SK-N-SH treated with all-trans-retinoic acid at 6 μM for 48 hours (cell line): ENCODE data around the gene ZFAND3.

Experiments
- ATAC-seq: fragments of 200-7000 bp; cut with Tn5 transposase; 3 replicates; pipeline ENCODE4 v1.9.1; 2020; ENCODE audit warnings: mild to moderate bottlenecking, moderate library complexity
- BACH2 ChIP-seq: fragments of 250-450 bp; sonication (Bioruptor Pico); IDR thresholded peaks from 2 replicates; pipeline ENCODE4 v1.9.0; 2021; ENCODE audit warnings: mild to moderate bottlenecking, borderline replicate concordance
- CSDC2 ChIP-seq: fragments of 250-450 bp; sonication (Bioruptor Pico); IDR thresholded peaks from 2 replicates; pipeline ENCODE4 v1.5.0; 2020; ENCODE audit warnings: mild to moderate bottlenecking, moderate library complexity
- ESRRG ChIP-seq: fragments of 250-450 bp; sonication (Bioruptor Pico); IDR thresholded peaks from 2 replicates; pipeline ENCODE4 v1.6.1; 2021; ENCODE audit warnings: mild to moderate bottlenecking
- GLIS3 ChIP-seq: fragments of 250-450 bp; sonication (Bioruptor Pico); IDR thresholded peaks from 2 replicates; pipeline ENCODE4 v1.5.0; 2020; ENCODE audit warnings: mild to moderate bottlenecking, moderate library complexity
- ISL1 ChIP-seq: fragments of 250-450 bp; sonication (Bioruptor Pico); IDR thresholded peaks from 2 replicates; pipeline ENCODE4 v2.1.2; 2022; ENCODE audit warnings: mild to moderate bottlenecking, moderate library complexity
- OSR1 ChIP-seq: fragments of 250-450 bp; sonication (Bioruptor Pico); IDR thresholded peaks from 2 replicates; pipeline ENCODE4 v1.8.0; 2022; ENCODE audit warnings: moderate library complexity, mild to moderate bottlenecking, inconsistent platforms
- PPARA ChIP-seq: fragments of 250-450 bp; sonication (Bioruptor Pico); IDR thresholded peaks from 2 replicates; pipeline ENCODE4 v1.5.0; 2020; ENCODE audit warnings: mild to moderate bottlenecking, borderline replicate concordance
- SNAI2 ChIP-seq: fragments of 250-450 bp; sonication (Bioruptor Pico); IDR thresholded peaks from 2 replicates; pipeline ENCODE4 v1.5.0; 2020; ENCODE audit warnings: mild to moderate bottlenecking, moderate library complexity
- TCF4 ChIP-seq: fragments of 250-450 bp; sonication (Bioruptor Pico); IDR thresholded peaks from 2 replicates; pipeline ENCODE4 v1.8.0; 2021; ENCODE audit warnings: mild to moderate bottlenecking, moderate library complexity, borderline replicate concordance
- TOX ChIP-seq: fragments of 250-450 bp; sonication (Bioruptor Pico); IDR thresholded peaks from 2 replicates; pipeline ENCODE4 v1.8.0; 2021; ENCODE audit warnings: mild to moderate bottlenecking, moderate library complexity, borderline replicate concordance
- ZC3H10 ChIP-seq: fragments of 250-450 bp; sonication (Bioruptor Pico); IDR thresholded peaks from 2 replicates; pipeline ENCODE4 v1.5.1; 2021; ENCODE audit warnings: mild to moderate bottlenecking, moderate library complexity
- ZFP3 ChIP-seq: fragments of 250-450 bp; sonication (Bioruptor Pico); IDR thresholded peaks from 2 replicates; pipeline ENCODE4 v1.5.0; 2020; ENCODE audit warnings: mild to moderate bottlenecking, moderate library complexity
- ZFP30 ChIP-seq: fragments of 450-650 bp; formaldehyde crosslinking; IDR thresholded peaks from 2 replicates; pipeline ENCODE4 v1.5.0; 2022; ENCODE audit warnings: mild to moderate bottlenecking, moderate library complexity
- ZNF565 ChIP-seq: fragments of 450-650 bp; formaldehyde crosslinking; conservative IDR thresholded peaks from 2 replicates; pipeline ENCODE4 v1.5.0; 2020; ENCODE audit warnings: low read depth, mild to moderate bottlenecking, moderate library complexity
- ZNF70 ChIP-seq: fragments of 450-650 bp; formaldehyde crosslinking; IDR thresholded peaks from 2 replicates; pipeline ENCODE4 v1.5.0; 2020; ENCODE audit warnings: mild to moderate bottlenecking, moderate library complexity
- ZNF8 ChIP-seq: fragments of 450-650 bp; formaldehyde crosslinking; IDR thresholded peaks from 2 replicates; pipeline ENCODE4 v1.5.0; 2020; ENCODE audit warnings: mild to moderate bottlenecking, moderate library complexity
- TF ChIP-seq, protein P1 (sequence below): fragments of 250-450 bp; sonication (Bioruptor Pico); IDR thresholded peaks from 2 replicates; pipeline ENCODE4 v1.5.1; 2021; ENCODE audit warnings: mild to moderate bottlenecking, moderate library complexity
- TF ChIP-seq, protein P2 (sequence below): fragments of 250-450 bp; sonication (Bioruptor Pico); IDR thresholded peaks from 2 replicates; pipeline ENCODE4 v1.5.0; 2020; ENCODE audit warnings: mild to moderate bottlenecking, moderate library complexity
- TF ChIP-seq, protein P3 (sequence below): fragments of 250-450 bp; sonication (Bioruptor Pico); IDR thresholded peaks from 2 replicates; pipeline ENCODE4 v1.8.0; 2020; ENCODE audit warnings: mild to moderate bottlenecking, moderate library complexity, borderline replicate concordance
- TF ChIP-seq, protein P4 (sequence below): fragments of 250-450 bp; sonication (Bioruptor Pico); IDR thresholded peaks from 2 replicates; pipeline ENCODE4 v1.5.1; 2020; ENCODE audit warnings: low read depth, mild to moderate bottlenecking, moderate library complexity

Gene ZFAND3

DNA sequence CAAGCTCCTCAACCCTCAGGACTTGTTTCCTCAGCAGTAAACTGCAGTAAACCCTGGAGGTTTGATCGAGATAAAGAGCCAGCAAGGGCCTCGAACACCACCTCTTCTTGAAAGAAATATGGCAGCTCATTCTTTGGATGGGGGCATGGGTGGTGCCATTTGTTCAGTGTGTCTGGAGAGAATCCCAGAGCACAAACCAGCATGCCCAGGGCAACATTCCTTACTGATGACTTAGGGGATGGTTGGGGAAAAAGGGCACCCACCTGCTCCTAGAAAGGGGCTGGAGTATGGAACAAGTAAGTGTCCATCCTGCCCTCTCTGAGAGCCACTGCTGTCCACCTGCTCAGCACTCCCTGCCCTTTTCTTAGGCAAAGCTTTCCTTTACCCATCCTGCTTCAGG, 31.3 kb upstream of the ZFAND3 start:
- TF ChIP-seq ZC3H10 (CRISPR knock-in tag) = no peak
- TF ChIP-seq, protein P1, sequence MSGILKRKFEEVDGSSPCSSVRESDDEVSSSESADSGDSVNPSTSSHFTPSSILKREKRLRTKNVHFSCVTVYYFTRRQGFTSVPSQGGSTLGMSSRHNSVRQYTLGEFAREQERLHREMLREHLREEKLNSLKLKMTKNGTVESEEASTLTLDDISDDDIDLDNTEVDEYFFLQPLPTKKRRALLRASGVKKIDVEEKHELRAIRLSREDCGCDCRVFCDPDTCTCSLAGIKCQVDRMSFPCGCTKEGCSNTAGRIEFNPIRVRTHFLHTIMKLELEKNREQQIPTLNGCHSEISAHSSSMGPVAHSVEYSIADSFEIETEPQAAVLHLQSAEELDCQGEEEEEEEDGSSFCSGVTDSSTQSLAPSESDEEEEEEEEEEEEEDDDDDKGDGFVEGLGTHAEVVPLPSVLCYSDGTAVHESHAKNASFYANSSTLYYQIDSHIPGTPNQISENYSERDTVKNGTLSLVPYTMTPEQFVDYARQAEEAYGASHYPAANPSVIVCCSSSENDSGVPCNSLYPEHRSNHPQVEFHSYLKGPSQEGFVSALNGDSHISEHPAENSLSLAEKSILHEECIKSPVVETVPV = no peak
- TF ChIP-seq ZFP30 (CRISPR knock-in tag) = no peak
- TF ChIP-seq, protein P2, sequence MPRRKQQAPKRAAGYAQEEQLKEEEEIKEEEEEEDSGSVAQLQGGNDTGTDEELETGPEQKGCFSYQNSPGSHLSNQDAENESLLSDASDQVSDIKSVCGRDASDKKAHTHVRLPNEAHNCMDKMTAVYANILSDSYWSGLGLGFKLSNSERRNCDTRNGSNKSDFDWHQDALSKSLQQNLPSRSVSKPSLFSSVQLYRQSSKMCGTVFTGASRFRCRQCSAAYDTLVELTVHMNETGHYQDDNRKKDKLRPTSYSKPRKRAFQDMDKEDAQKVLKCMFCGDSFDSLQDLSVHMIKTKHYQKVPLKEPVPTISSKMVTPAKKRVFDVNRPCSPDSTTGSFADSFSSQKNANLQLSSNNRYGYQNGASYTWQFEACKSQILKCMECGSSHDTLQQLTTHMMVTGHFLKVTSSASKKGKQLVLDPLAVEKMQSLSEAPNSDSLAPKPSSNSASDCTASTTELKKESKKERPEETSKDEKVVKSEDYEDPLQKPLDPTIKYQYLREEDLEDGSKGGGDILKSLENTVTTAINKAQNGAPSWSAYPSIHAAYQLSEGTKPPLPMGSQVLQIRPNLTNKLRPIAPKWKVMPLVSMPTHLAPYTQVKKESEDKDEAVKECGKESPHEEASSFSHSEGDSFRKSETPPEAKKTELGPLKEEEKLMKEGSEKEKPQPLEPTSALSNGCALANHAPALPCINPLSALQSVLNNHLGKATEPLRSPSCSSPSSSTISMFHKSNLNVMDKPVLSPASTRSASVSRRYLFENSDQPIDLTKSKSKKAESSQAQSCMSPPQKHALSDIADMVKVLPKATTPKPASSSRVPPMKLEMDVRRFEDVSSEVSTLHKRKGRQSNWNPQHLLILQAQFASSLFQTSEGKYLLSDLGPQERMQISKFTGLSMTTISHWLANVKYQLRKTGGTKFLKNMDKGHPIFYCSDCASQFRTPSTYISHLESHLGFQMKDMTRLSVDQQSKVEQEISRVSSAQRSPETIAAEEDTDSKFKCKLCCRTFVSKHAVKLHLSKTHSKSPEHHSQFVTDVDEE = no peak
- TF ChIP-seq SNAI2 (CRISPR knock-in tag) = no peak
- TF ChIP-seq CSDC2 (CRISPR knock-in tag) = no peak
- no peak for TF ChIP-seq ZNF565 (CRISPR knock-in tag)
- no peak for TF ChIP-seq PPARA (CRISPR knock-in tag)
- TF ChIP-seq, protein P3, sequence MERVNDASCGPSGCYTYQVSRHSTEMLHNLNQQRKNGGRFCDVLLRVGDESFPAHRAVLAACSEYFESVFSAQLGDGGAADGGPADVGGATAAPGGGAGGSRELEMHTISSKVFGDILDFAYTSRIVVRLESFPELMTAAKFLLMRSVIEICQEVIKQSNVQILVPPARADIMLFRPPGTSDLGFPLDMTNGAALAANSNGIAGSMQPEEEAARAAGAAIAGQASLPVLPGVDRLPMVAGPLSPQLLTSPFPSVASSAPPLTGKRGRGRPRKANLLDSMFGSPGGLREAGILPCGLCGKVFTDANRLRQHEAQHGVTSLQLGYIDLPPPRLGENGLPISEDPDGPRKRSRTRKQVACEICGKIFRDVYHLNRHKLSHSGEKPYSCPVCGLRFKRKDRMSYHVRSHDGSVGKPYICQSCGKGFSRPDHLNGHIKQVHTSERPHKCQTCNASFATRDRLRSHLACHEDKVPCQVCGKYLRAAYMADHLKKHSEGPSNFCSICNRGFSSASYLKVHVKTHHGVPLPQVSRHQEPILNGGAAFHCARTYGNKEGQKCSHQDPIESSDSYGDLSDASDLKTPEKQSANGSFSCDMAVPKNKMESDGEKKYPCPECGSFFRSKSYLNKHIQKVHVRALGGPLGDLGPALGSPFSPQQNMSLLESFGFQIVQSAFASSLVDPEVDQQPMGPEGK (CRISPR knock-in tag) = no peak
- TF ChIP-seq ZFP3 (CRISPR knock-in tag) = no peak
- TF ChIP-seq, protein P4, sequence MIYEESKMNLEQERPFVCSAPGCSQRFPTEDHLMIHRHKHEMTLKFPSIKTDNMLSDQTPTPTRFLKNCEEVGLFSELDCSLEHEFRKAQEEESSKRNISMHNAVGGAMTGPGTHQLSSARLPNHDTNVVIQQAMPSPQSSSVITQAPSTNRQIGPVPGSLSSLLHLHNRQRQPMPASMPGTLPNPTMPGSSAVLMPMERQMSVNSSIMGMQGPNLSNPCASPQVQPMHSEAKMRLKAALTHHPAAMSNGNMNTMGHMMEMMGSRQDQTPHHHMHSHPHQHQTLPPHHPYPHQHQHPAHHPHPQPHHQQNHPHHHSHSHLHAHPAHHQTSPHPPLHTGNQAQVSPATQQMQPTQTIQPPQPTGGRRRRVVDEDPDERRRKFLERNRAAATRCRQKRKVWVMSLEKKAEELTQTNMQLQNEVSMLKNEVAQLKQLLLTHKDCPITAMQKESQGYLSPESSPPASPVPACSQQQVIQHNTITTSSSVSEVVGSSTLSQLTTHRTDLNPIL (CRISPR knock-in tag) = no peak
- no peak for TF ChIP-seq ZNF8

DNA sequence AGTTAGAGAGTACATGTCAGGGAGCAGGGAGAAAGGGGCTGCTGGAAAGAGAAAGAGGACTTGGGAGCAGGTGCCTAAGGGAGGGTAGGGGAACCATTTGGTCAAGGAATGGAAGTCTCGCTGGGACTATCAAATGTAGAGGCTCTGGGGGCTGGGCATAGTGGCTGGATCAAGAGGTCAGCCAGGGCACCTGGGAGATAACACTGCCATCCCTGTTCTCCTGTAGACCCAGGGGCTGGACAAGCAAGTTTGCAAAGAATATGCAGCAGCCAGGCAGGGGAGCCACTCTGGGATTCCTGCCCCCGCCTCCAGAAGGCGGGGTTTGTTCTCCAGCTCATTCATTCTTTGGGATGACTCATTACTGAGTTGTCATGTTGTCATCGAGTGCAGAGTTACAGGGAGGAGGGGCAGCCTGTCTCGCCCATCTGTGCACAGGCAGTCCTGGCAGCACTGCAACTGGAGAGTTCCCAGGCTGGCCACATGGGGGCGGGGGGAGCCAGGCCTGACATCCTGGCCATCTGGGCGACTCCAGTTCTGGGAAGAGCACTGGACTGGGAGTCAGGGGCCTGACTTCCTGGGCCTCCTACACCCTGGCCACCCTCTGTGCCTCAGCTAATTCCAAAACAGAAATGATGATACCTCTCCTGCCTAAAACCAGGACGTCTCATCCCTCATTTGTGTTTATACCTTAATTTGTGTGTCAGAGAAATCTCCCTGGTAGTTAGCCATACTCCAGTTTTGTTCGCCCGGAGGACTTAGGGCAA, 28.2 kb upstream of the ZFAND3 start:
- peak; percentile 97 for ATAC-seq
- TF ChIP-seq, protein P4 (CRISPR knock-in tag) = no peak
- TF ChIP-seq, protein P3 (CRISPR knock-in tag) = peak; percentile 58; the same call in 1 of the 2 replicates
- TF ChIP-seq ESRRG (CRISPR knock-in tag) = no peak
- TF ChIP-seq ZNF70 (CRISPR knock-in tag) = no peak
- TF ChIP-seq ZNF8 = no peak
- no peak for TF ChIP-seq OSR1 (CRISPR knock-in tag)
- peak; percentile 54; the same call in 1 of the 2 replicates for TF ChIP-seq TCF4 (CRISPR knock-in tag)
- no peak for TF ChIP-seq ZNF565 (CRISPR knock-in tag)
- TF ChIP-seq, all 23 proteins: peak for 2

More for the DNA sequence above, 31.3 kb upstream of the ZFAND3 start:
- ATAC-seq = no peak

DNA sequence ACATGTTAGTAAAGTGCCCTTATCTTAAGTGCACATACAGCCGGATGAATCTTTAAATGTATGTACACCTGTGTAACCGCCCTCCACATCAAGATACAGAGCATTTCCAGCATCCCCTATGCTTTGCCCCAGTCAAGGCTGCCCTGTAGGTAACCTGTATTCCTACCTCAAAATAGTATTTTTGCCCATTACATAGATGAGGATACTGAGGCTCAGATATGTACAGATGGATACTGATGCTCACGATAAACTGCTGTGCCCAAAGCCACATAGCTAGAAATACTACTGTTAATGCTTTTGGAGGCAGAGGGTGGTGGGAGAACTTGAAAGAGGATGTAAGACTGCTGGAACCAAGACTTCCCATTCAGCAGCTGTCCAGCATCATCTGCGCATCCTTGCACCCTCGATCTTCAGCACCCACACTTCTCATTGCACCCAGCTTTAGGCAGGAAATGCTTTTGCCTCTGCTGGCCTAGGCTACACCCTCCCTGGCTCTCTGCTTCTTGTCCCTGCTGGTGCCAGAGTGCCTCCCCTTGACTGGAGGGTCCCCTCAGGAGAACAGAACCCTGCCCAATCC, 27.0 kb upstream of the ZFAND3 start:
- no peak for ATAC-seq

More for the DNA sequence above, 27.0 kb upstream of the ZFAND3 start:
- TF ChIP-seq SNAI2 (CRISPR knock-in tag) = no peak
- no peak for TF ChIP-seq ZNF565 (CRISPR knock-in tag)
- no peak for TF ChIP-seq GLIS3 (CRISPR knock-in tag)
- no peak for TF ChIP-seq ZNF70 (CRISPR knock-in tag)
- TF ChIP-seq BACH2 (CRISPR knock-in tag) = no peak
- TF ChIP-seq TOX (CRISPR knock-in tag) = no peak
- no peak for TF ChIP-seq ISL1
- TF ChIP-seq, all 23 proteins: peak for 0
